Measurements from ENCODE around the gene CDS2.

Gene CDS2

GRCh38 chr20:5172903-5173463, 46.2 kb downstream of the CDS2 start:
- Histone ChIP-seq H3K27me3 (replicated peaks; ENCODE audit: control insufficient read depth, insufficient read depth, low read length) (no peaks in the 10 kb centered on the region), H3K36me3 (ENCODE audit: control insufficient read depth, insufficient read depth, low read length) (peaks cover 4% of the 10 kb centered on the region; the same call in 1 of the 2 replicates), H3K4me3 (replicated peaks; ENCODE audit: low read depth, low read length) (no peak overlapping the region)
- no peak for TF ChIP-seq CTCF (IDR thresholded peaks at IDR 0.05; ENCODE audit: insufficient read depth, low read length, poor library complexity, severe bottlenecking)
- DNase-seq (ENCODE audit: extremely low read depth, insufficient read length), result no peak

GRCh38 chr20:5173751-5174150, 46.9 kb downstream of the CDS2 start:
- DNase-seq (ENCODE audit: extremely low read depth, insufficient read length), result no peak
- Histone ChIP-seq H3K4me3 (replicated peaks; ENCODE audit: low read depth, low read length) (no peak overlapping the region), H3K36me3 (ENCODE audit: control insufficient read depth, insufficient read depth, low read length) (peaks cover 9% of the 10 kb centered on the region; the same call in 1 of the 2 replicates), H3K27me3 (replicated peaks; ENCODE audit: control insufficient read depth, insufficient read depth, low read length) (no peaks in the 10 kb centered on the region)
- no peak for TF ChIP-seq CTCF (IDR thresholded peaks at IDR 0.05; ENCODE audit: insufficient read depth, low read length, poor library complexity, severe bottlenecking)

- TF ChIP-seq CTCF (IDR thresholded peaks at IDR 0.05; ENCODE audit: insufficient read depth, low read length, poor library complexity, severe bottlenecking), result no peak
- Histone ChIP-seq H3K4me3 (replicated peaks; ENCODE audit: low read depth, low read length) (no peak overlapping the region), H3K27me3 (replicated peaks; ENCODE audit: control insufficient read depth, insufficient read depth, low read length) (no peaks in the 10 kb centered on the region), H3K36me3 (ENCODE audit: control insufficient read depth, insufficient read depth, low read length) (peaks cover 7% of the 10 kb centered on the region; the same call in 1 of the 2 replicates)
- DNase-seq (ENCODE audit: extremely low read depth, insufficient read length), result no peak
Observed at GRCh38 chr20:5177071-5177470, 50.3 kb downstream of the CDS2 start.

GRCh38 chr20:5178046-5178445, 51.2 kb downstream of the CDS2 start:
- no peaks in the 10 kb centered on the region for H3K27me3 ChIP-seq (replicated peaks; ENCODE audit: control insufficient read depth, insufficient read depth, low read length)
- H3K4me3 ChIP-seq (replicated peaks; ENCODE audit: low read depth, low read length), result no peak overlapping the region
- DNase-seq (ENCODE audit: extremely low read depth, insufficient read length), result no peak
- peaks cover 9% of the 10 kb centered on the region; the same call in 1 of the 2 replicates for H3K36me3 ChIP-seq (ENCODE audit: control insufficient read depth, insufficient read depth, low read length)
- TF ChIP-seq CTCF (IDR thresholded peaks at IDR 0.05; ENCODE audit: insufficient read depth, low read length, poor library complexity, severe bottlenecking), result no peak

- TF ChIP-seq CTCF (IDR thresholded peaks at IDR 0.05; ENCODE audit: insufficient read depth, low read length, poor library complexity, severe bottlenecking), result no peak
Observed at GRCh38 chr20:5180421-5180820, 53.6 kb downstream of the CDS2 start.

GRCh38 chr20:5180933-5181332, 54.1 kb downstream of the CDS2 start:
- Histone ChIP-seq H3K27me3 (replicated peaks; ENCODE audit: control insufficient read depth, insufficient read depth, low read length) (no peaks in the 10 kb centered on the region), H3K4me3 (replicated peaks; ENCODE audit: low read depth, low read length) (no peak overlapping the region), H3K36me3 (ENCODE audit: control insufficient read depth, insufficient read depth, low read length) (peaks cover 11% of the 10 kb centered on the region)
- no peak for DNase-seq (ENCODE audit: extremely low read depth, insufficient read length)
- no peak for TF ChIP-seq CTCF (IDR thresholded peaks at IDR 0.05; ENCODE audit: insufficient read depth, low read length, poor library complexity, severe bottlenecking)

More at GRCh38 chr20:5180421-5180820, 53.6 kb downstream of the CDS2 start:
- Histone ChIP-seq H3K4me3 (replicated peaks; ENCODE audit: low read depth, low read length) (no peak overlapping the region), H3K36me3 (ENCODE audit: control insufficient read depth, insufficient read depth, low read length) (peaks cover 7% of the 10 kb centered on the region), H3K27me3 (replicated peaks; ENCODE audit: control insufficient read depth, insufficient read depth, low read length) (no peaks in the 10 kb centered on the region)
- DNase-seq (ENCODE audit: extremely low read depth, insufficient read length), result no peak
